GM19468 (cell line): ENCODE data around the gene EMC10.
"Not testable (repeated sequence)": the region's sequence is repeated elsewhere in the genome, so short reads cannot be mapped to it uniquely, and the experiment has no call there.

Experiments
- ATAC-seq: cut with Tn5 transposase; IDR thresholded peaks from one replicate; pipeline ENCODE4 v1.9.1; 2021; ENCODE audit warnings: mild to moderate bottlenecking, moderate library complexity, moderate number of reproducible peaks; ENCODE audit not compliant: unreplicated experiment; ENCODE audit errors: extremely low read depth

Gene EMC10

GRCh38 chr19:50512112-50512998, 36.0 kb downstream of the EMC10 start:
- no peak for ATAC-seq

GRCh38 chr19:50512999-50513745, 36.9 kb downstream of the EMC10 start:
- ATAC-seq = no peak

GRCh38 chr19:50513746-50514345, 37.5 kb downstream of the EMC10 start, which contains the start of gene ASPDH:
ASPDH (minus strand) TSS chr19:50513913; CDS start chr19:50513823, 90 bp downstream.
- ATAC-seq = no peak

- no peak for ATAC-seq
Measured at GRCh38 chr19:50514346-50515167, 38.2 kb downstream of the EMC10 start.

GRCh38 chr19:50515168-50515561, 38.9 kb downstream of the EMC10 start:
- ATAC-seq = no peak

- no peak for ATAC-seq
Measured at GRCh38 chr19:50516456-50516855, 40.1 kb downstream of the EMC10 start.

GRCh38 chr19:50516964-50517703, 40.8 kb downstream of the EMC10 start:
- no peak for ATAC-seq

GRCh38 chr19:50517704-50518075, 41.4 kb downstream of the EMC10 start:
- ATAC-seq = no peak

- ATAC-seq = no peak
Measured at GRCh38 chr19:50518091-50519005, 42.0 kb downstream of the EMC10 start.

GRCh38 chr19:50519006-50519575, 42.8 kb downstream of the EMC10 start:
- ATAC-seq = no peak

GRCh38 chr19:50520822-50521465, 44.6 kb downstream of the EMC10 start:
- no peak for ATAC-seq

GRCh38 chr19:50522881-50523280, 46.6 kb downstream of the EMC10 start:
- no peak for ATAC-seq

- ATAC-seq = not testable (repeated sequence)
Measured at GRCh38 chr19:50528052-50528451, 51.7 kb downstream of the EMC10 start.

- ATAC-seq = no peak
Measured at GRCh38 chr19:50531171-50531612, 54.9 kb downstream of the EMC10 start.

- ATAC-seq = no peak
Measured at GRCh38 chr19:50532952-50533351, 56.6 kb downstream of the EMC10 start.

- ATAC-seq = no peak
Measured at GRCh38 chr19:50534478-50534877, 58.2 kb downstream of the EMC10 start.

GRCh38 chr19:50535672-50536187, 59.4 kb downstream of the EMC10 start:
- no peak for ATAC-seq
